SK-N-MC (cell line): ENCODE data around the gene HACL1.

Experiments
- EZH2 ChIP-seq: fragments of 200-600 bp; sonication (generic); IDR thresholded peaks from one replicate; pipeline ENCODE4 v1.6.1; 2017; ENCODE audit warnings: antibody characterized with exemption
- FOXP2 ChIP-seq: optimal IDR thresholded peaks from 2 replicates; pipeline ENCODE3; 2011; ENCODE audit warnings: mild to moderate bottlenecking, moderate library complexity; ENCODE audit not compliant: insufficient read depth; ENCODE audit errors: extremely low read length, control extremely low read depth
- POLR2AphosphoS5 ChIP-seq: IDR thresholded peaks from 2 replicates; pipeline ENCODE4 v1.6.1; 2012; ENCODE audit warnings: mild to moderate bottlenecking, low read depth, low read length, borderline replicate concordance

DNA sequence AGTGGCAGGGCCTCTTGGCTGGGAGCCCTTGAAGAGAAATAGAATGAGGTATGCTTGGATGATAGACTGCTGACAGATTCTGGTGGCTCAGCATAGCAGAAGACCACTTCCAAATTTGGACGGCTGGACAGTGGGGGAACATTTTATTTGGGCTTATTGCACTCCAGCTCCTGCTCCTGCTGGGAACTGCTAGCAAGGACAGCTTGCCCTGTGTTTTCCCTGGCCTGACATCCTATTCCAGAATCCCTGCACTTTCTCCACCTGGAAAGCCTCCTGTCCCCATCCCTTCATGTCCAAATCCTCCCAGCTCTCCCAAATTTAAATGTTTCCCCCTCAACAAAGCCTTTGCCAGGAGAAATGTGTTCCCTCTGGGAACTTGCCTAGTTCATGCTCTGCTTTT, 70.0 kb downstream of the HACL1 start:
- TF ChIP-seq EZH2 (no peak), POLR2AphosphoS5 (no peak), FOXP2 (no peak)
